Measurements from ENCODE around the gene SH3TC2. TPM values are rescaled to one million over a fixed set of nuclear protein-coding genes. Genes with fewer than 3 reads are reported as not detected.

SH3TC2 gene
- total RNA-seq, 1 donor from 2014 or later = 0.64 TPM

GRCh38 chr5:149061341-149061740 lies 1.5 kb downstream of the SH3TC2 start:
- DNase-seq (ENCODE audit: low spot score) = no peak

GRCh38 chr5:149060325-149060724 lies 2.5 kb downstream of the SH3TC2 start:
- DNase-seq (ENCODE audit: low spot score) = no peak

- no peak for DNase-seq (ENCODE audit: low spot score)
Measured at GRCh38 chr5:149056616-149057165, 6.2 kb downstream of the SH3TC2 start.

- DNase-seq (ENCODE audit: low spot score) = no peak
Measured at GRCh38 chr5:149054416-149054815, 8.4 kb downstream of the SH3TC2 start.

- no peak for DNase-seq (ENCODE audit: low spot score)
Measured at GRCh38 chr5:149053072-149053695, 9.7 kb downstream of the SH3TC2 start.

GRCh38 chr5:149049371-149049781 lies 13.5 kb downstream of the SH3TC2 start:
- DNase-seq (ENCODE audit: low spot score) = no peak

GRCh38 chr5:149048811-149049210 lies 14.1 kb downstream of the SH3TC2 start:
- DNase-seq (ENCODE audit: low spot score) = no peak

- no peak for DNase-seq (ENCODE audit: low spot score)
Measured at GRCh38 chr5:149047462-149047861, 15.4 kb downstream of the SH3TC2 start.

GRCh38 chr5:149046196-149046829 lies 16.5 kb downstream of the SH3TC2 start:
- no peak for DNase-seq (ENCODE audit: low spot score)

- no peak for DNase-seq (ENCODE audit: low spot score)
Measured at GRCh38 chr5:149045089-149045460, 17.8 kb downstream of the SH3TC2 start.

- no peak for DNase-seq (ENCODE audit: low spot score)
Measured at GRCh38 chr5:149044453-149045088, 18.3 kb downstream of the SH3TC2 start.

GRCh38 chr5:149043641-149044040 lies 19.2 kb downstream of the SH3TC2 start:
- DNase-seq (ENCODE audit: low spot score) = no peak

- DNase-seq (ENCODE audit: low spot score) = no peak
Measured at GRCh38 chr5:149042865-149043264, 20.0 kb downstream of the SH3TC2 start.

- no peak for DNase-seq (ENCODE audit: low spot score)
Measured at GRCh38 chr5:149041242-149041641, 21.6 kb downstream of the SH3TC2 start.

GRCh38 chr5:149040421-149040820 lies 22.4 kb downstream of the SH3TC2 start:
- no peak for DNase-seq (ENCODE audit: low spot score)

GRCh38 chr5:149039506-149039905 lies 23.4 kb downstream of the SH3TC2 start:
- DNase-seq (ENCODE audit: low spot score) = no peak

- DNase-seq (ENCODE audit: low spot score) = no peak
Measured at GRCh38 chr5:149038336-149039080, 24.4 kb downstream of the SH3TC2 start.

GRCh38 chr5:149037817-149038216 lies 25.0 kb downstream of the SH3TC2 start:
- no peak for DNase-seq (ENCODE audit: low spot score)

- DNase-seq (ENCODE audit: low spot score) = no peak
Measured at GRCh38 chr5:149036970-149037369, 25.9 kb downstream of the SH3TC2 start.

GRCh38 chr5:149036168-149036567 lies 26.7 kb downstream of the SH3TC2 start:
- DNase-seq (ENCODE audit: low spot score) = no peak

- DNase-seq (ENCODE audit: low spot score) = no peak
Measured at GRCh38 chr5:149035372-149035790, 27.5 kb downstream of the SH3TC2 start.

Data from mesenteric fat pad (tissue), 1 donor.